Osteocyte (in vitro differentiated cells): ENCODE data around the gene CLIC4. TPM values are rescaled to one million over a fixed set of nuclear protein-coding genes. Genes with fewer than 3 reads are reported as not detected.
"Not testable (repeated sequence)": the region's sequence is repeated elsewhere in the genome, so short reads cannot be mapped to it uniquely, and the experiment has no call there.

Experiments
- DNase-seq: peaks from one replicate; pipeline ENCODE4 v3.0.0; 2021; ENCODE audit warnings: mixed read lengths; ENCODE audit not compliant: unreplicated experiment; ENCODE audit errors: extremely low spot score
- H3K27ac Mint-ChIP-seq: one replicate; pipeline ENCODE4 v1.8.0; 2021; ENCODE audit warnings: mild to moderate bottlenecking, mixed read lengths; ENCODE audit not compliant: unreplicated experiment
- H3K27me3 Mint-ChIP-seq: one replicate; pipeline ENCODE4 v1.8.0; 2021; ENCODE audit warnings: mixed read lengths; ENCODE audit not compliant: unreplicated experiment
- H3K36me3 Mint-ChIP-seq: one replicate; pipeline ENCODE4 v1.8.0; 2021; ENCODE audit warnings: mixed read lengths; ENCODE audit not compliant: unreplicated experiment
- H3K4me1 Mint-ChIP-seq: one replicate; pipeline ENCODE4 v1.8.0; 2021; ENCODE audit warnings: mixed read lengths; ENCODE audit not compliant: unreplicated experiment
- H3K4me3 Mint-ChIP-seq: one replicate; pipeline ENCODE4 v1.8.0; 2021; ENCODE audit warnings: mild to moderate bottlenecking, moderate library complexity, mixed read lengths; ENCODE audit not compliant: unreplicated experiment
- H3K9me3 Mint-ChIP-seq: one replicate; pipeline ENCODE4 v1.8.0; 2021; ENCODE audit warnings: mixed read lengths; ENCODE audit not compliant: unreplicated experiment
- CTCF ChIP-seq: fragments of 200-600 bp; sonication (generic); IDR thresholded peaks from 2 replicates; pipeline ENCODE4 v1.5.0; 2021; ENCODE audit warnings: antibody characterized with exemption, mild to moderate bottlenecking, moderate library complexity
- total RNA-seq: library from RNA; stranded (reverse); gene quantifications from 2 replicates; pipeline ENCODE4 v1.2.1, GENCODE V29; 2021

Gene CLIC4
- total RNA-seq, 1 donor from 2014 or later, result 370 TPM

- Mint-ChIP-seq H3K9me3 (no peaks in the 10 kb centered on the region), H3K4me3 (no peak overlapping the region), H3K27ac (peak overlapping the region; percentile 38), H3K4me1 (peaks cover 45% of the 10 kb centered on the region), H3K27me3 (no peaks in the 10 kb centered on the region), H3K36me3 (peaks cover 25% of the 10 kb centered on the region)
- TF ChIP-seq CTCF, result no peak
- no peak for DNase-seq
Measured at GRCh38 chr1:24805534-24806301, 60.5 kb downstream of the CLIC4 start.

GRCh38 chr1:24806588-24806987 is 61.3 kb downstream of the CLIC4 start:
- TF ChIP-seq CTCF, result no peak
- Mint-ChIP-seq H3K27me3 (no peaks in the 10 kb centered on the region), H3K4me3 (no peak overlapping the region), H3K36me3 (peaks cover 21% of the 10 kb centered on the region), H3K4me1 (peaks cover 38% of the 10 kb centered on the region), H3K27ac (no peak overlapping the region), H3K9me3 (no peaks in the 10 kb centered on the region)
- no peak for DNase-seq

DNA sequence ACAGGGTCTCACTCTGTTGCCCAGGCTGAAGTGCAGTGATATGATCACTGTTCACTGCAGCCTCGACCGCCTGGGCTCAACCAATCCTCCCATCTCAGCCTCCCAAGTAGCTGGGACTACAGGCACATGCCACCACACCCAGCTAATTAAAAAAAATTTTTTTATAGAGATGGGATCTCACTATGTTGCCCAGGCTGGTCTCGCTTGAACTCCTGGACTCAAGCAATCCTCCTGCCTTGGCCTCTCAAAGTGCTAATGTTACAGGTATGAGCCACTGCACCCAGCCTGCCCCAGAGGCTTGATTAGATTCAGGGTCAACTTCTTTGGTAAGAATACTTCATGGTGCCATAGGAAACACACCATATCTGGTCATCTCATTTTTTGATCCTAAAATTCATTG is 66.2 kb downstream of the CLIC4 start:
- H3K27ac Mint-ChIP-seq, result not testable (repeated sequence)
- peaks cover 26% of the 10 kb centered on the region for H3K4me1 Mint-ChIP-seq

DNA sequence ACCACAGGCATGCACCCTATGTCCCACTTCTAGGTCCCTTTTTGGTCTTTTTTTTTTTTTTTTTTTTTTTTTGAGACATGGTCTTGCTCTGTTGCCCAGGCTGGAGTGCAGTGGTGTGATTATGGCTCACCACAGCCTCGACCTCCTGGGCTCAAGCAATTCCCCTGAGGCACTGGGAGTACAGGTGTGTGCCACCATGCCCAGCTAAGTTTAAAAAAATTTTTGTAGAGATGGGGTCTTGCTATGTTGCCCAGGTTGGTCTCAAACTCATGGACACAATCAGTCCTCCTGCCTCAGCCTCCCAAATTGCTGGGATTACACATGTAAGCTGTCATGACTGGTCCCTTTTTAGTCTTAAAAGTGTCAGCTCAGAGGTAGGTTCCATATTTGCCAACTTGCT is 75.0 kb downstream of the CLIC4 start:
- not testable (repeated sequence) for H3K27me3 Mint-ChIP-seq, H3K27ac Mint-ChIP-seq
- peaks cover 36% of the 10 kb centered on the region for H3K36me3 Mint-ChIP-seq

More for the DNA sequence above, 66.2 kb downstream of the CLIC4 start:
- H3K9me3 Mint-ChIP-seq, DNase-seq, H3K27me3 Mint-ChIP-seq, H3K4me3 Mint-ChIP-seq: not testable (repeated sequence)
- H3K36me3 Mint-ChIP-seq, result peaks cover 31% of the 10 kb centered on the region

DNA sequence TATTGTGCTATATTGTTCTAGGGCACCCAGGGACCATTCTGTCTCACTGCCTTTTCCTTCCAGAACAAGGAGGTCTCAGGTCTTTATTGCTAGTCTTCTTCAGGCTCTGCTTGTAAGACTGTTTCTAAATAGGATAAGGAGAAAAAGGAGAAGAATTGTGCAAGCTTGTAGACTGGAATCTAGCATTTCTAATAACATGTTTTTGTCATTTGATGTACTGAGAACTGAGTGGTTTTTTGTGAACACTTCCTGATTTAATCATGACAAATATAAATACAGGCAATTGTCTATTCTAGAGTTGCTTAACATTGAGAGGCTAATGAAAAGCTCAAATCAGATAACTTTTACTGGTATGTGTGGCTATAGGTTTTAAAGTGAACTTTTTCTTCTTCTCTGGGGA is 77.6 kb downstream of the CLIC4 start:
- DNase-seq, result no peak
- TF ChIP-seq CTCF, result no peak
- H3K9me3 Mint-ChIP-seq, result no peaks in the 10 kb centered on the region
- H3K4me1 Mint-ChIP-seq, result peaks cover 63% of the 10 kb centered on the region
- peak overlapping the region; percentile 58 for H3K27ac Mint-ChIP-seq
- peaks cover 16% of the 10 kb centered on the region for H3K36me3 Mint-ChIP-seq
- H3K4me3 Mint-ChIP-seq, result no peak overlapping the region
- H3K27me3 Mint-ChIP-seq, result no peaks in the 10 kb centered on the region

More for the DNA sequence above, 75.0 kb downstream of the CLIC4 start:
- not testable (repeated sequence) for H3K9me3 Mint-ChIP-seq, DNase-seq, H3K4me3 Mint-ChIP-seq
- peaks cover 42% of the 10 kb centered on the region for H3K4me1 Mint-ChIP-seq

GRCh38 chr1:24823486-24823885 is 78.2 kb downstream of the CLIC4 start:
- DNase-seq, H3K9me3 Mint-ChIP-seq, H3K27me3 Mint-ChIP-seq, H3K4me3 Mint-ChIP-seq: not testable (repeated sequence)
- peaks cover 69% of the 10 kb centered on the region for H3K4me1 Mint-ChIP-seq
- H3K27ac Mint-ChIP-seq, result peak overlapping the region; percentile 58
- H3K36me3 Mint-ChIP-seq, result peaks cover 14% of the 10 kb centered on the region
